Left kidney (tissue), 2 donors: ENCODE results near the gene MYO1D. TPM values are rescaled to one million over a fixed set of nuclear protein-coding genes. Genes with fewer than 3 reads are reported as not detected.

Experiments used
- DNase-seq: peaks from one replicate; pipeline ENCODE4 v3.0.0-alpha.2; 2013
- polyA plus RNA-seq: library from polyadenylated mRNA; unstranded; fragments of 120-200 nt; gene quantifications from one replicate; pipeline ENCODE4 v1.2.1, GENCODE V29; 2013; ENCODE audit not compliant: insufficient read length

Gene MYO1D
- polyA plus RNA-seq, 1 donor, result 27.1 TPM

DNA sequence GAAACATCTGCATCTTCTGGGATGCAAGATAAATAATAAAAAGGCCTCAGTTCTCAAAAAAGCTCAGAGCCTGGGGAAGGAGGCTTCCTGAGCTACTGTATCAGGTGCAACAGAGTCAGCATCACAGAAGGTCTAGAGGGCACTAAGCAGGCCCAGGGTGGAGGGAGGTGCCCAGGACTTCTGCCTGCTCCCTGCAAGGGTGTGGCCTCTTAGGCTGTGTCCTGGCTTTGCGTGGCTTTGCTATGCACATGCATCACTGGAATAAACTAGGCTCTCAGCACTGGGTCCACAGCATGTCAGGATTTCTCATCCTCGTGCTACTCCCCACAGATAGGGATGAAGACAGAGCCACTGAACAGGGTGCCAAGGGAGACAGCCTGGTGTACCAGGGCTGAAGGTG lies 364.6 kb downstream of the MYO1D start:
- no peak for DNase-seq

DNA sequence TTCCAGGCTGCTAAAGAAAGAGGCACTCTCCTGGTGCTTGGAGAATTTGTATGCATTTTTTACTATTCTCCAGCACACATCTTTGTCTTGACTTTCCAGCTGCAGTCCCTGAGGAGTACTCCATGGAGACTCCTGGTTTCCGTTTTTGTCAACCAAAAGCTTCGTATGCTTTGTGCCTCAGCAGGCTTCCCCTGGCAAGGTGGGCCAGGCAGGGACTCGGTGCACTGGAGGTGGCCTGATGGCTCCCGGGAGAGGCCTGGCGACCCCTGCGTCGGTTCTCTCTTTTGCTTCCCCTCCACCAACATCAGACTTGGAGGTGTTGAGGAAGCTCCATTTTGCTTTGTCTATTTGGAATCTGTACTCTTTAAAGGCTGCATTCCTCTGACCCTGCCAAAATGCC lies 366.5 kb downstream of the MYO1D start:
- no peak for DNase-seq

DNA sequence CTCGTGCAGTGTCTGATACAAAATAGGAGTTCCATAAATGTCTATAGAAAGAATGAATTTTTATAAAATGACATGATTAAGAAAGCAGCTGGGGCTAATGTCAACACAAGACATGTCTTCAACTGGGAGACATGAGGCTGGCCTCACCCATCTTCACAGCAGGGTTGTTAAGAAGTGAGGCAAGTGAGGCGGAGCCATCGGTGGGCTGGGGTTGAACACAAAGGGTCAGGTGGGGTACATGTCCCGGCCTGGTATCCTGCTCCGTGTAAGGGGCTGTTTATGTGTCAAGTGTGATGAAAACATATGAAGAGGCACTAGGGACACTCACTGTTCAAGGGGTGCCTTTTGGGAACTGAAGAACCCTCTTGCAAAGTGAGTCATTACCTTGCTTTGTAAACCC lies 368.0 kb downstream of the MYO1D start:
- no peak for DNase-seq

DNA sequence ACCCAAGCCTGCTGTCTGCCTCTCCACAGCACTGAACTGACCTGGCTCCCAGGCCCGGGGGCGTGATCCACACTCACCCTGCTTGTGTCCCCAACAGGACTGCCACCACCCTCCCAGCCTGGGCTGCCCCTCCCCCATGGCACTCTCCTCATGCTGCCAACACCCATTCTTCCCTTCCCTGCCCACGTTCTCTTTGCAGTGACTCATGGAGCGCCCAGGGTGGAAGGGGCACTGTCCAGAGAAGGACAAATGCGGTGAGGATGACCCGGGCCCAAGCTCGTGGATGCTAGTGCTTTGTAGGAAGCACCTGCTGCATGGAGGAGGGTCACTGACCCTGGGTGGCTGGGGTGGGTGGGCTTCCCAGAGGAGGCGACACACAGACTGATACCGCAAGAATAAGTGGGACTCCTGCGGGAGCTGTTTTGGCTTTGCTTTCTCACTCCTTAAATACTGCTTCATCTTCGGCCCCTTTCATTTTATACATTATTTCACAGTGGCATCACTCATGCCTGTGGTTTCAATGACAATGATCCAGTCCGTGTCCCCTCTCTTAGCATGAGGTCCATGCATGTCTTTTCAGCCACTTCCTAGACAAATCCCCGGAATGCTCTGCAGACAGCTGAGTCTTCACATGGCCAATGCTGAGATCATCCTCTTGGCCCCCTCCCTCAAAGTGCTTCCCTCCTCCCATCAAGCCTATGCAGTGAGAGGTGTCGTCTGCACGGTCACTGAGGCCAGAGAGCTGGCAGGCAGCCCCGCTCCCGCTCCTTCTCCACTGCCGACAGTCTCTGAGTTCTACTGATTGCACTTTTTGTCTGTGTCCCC lies 372.5 kb downstream of the MYO1D start:
- no peak for DNase-seq

DNA sequence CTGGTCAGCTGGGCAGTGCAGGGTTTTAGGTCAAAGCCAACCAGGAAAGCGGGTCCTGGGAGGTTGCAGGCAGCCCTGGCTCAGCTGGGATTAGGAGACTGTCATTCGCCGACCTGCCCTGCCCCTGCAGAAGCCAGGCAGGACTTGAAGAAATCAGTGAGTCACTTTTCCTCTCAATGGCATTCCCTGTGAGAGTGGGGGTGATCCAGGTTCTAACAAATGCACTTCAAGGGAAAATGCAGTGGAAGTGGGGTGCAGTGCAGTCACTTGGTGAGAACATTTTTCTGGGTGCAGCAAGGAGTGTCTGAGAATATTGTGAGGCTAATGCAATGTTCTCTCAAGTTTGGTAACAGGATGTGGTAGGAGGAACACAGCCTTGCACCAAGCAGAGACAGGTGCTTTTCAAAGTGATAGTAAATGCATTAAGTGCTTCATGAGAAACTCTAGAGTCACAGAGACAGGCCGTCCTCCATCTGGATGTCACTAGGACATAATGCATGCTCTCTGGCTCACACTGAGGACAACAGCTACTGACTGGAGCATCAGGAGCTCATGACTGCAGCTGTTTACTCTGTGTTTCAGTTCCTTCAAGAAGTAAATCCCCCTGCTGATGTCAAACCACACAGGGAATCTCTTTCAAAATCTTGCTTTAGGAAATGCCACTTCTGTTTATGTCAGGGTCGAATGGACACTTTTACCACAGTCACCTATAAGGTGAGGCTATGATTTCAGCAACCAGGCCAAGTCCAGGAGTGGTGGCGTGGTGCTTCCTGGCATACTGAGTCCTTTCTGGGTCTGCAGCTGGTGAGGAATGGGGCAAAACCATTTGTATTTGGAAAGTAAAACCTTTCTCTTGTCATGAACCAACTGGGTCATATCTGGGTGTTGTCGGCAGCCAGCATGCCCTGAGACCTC lies 373.4 kb downstream of the MYO1D start:
- no peak for DNase-seq

DNA sequence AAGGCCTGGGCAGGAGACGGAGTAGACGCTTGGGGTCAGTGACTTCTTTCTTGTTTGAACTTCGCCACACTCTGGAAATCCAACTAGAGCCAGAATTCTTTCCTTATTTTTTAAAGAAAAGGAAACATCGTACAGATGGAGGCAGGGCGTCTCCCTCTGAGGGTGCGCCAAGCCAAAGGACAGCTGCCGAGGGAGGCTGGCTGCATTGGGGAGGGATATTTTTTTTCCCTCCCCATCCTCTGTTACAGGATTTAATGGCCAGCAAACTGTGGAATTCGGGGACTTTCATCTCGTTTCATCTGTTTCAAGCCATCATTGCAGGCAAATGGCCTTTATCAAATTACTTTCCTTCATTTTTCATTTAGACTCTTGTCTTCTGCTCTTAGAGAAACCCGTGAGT lies 374.2 kb downstream of the MYO1D start:
- no peak for DNase-seq

DNA sequence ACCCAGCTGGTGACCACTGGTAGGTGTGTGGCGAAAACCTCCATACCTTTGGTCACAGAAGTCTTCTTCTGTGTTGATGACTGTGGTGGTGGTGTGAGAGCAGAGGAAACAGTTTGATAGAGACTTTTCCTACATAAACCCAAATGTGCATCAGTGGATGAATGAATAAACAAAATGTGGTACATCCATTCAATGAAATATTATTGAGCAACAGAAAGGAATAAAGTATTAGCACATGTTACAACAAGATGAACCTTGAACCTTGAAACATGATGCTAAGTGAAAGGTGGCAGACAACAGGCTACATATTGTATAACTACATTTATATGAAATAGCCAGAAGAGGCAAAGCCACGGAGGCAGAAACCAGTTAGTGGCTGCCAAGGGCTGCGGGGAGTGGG lies 374.9 kb downstream of the MYO1D start:
- DNase-seq, result no peak

DNA sequence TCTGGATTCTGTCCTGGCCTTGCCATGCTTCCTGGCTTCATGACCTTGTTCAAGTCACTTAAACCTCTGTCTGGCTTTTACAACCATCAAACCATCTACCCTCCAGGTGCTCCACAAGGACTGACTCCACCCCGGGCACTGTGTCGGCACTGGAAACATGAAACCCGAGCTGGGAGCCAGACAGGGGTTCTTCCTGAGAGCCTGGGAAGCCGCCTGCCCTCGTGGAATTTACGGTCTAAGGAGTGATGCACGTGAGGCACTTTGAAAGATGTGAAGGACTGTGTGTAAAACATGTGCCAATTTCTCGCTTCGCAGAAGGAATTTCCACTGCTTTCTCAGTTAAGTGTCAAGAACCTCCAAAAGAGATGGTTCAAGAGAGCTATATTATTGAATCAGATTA lies 378.5 kb downstream of the MYO1D start:
- no peak for DNase-seq

DNA sequence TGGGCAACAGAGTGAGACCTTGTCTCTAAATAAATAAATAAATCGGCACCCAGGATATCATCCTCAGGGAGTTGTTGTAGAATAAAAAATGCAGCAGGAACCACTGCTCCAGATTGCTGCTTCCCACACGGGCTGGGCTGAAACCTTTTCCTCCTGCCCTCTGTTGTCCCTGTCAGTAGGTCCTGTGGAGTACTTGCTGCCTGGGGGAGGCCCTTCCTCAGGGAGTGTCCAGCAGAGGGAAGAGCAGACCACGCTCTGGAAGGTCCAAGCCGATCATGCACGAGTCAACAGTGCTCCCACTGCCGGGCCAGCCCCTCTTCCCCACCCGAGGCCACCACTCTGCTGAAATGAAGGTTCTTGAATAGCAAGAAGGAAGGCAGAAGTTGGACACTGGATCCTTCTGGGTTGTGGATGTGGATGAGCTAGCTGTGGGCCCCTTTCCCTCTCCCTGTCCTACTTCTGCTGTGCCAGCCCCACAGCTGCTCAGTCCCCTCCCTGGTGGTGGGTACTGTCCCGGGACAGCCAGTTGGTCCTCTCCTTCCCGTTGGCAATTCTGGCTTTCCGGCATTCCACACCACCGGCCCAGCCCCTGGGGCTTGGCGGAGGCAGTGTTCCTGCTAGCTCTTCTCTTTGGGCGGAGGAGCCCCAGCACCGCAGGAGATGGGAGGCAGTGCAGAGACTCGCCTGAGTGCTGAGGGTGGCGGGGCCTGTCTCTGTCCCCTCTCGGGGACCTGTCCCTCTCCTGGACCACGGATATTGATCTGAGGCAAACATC lies 379.3 kb downstream of the MYO1D start:
- DNase-seq, result no peak

DNA sequence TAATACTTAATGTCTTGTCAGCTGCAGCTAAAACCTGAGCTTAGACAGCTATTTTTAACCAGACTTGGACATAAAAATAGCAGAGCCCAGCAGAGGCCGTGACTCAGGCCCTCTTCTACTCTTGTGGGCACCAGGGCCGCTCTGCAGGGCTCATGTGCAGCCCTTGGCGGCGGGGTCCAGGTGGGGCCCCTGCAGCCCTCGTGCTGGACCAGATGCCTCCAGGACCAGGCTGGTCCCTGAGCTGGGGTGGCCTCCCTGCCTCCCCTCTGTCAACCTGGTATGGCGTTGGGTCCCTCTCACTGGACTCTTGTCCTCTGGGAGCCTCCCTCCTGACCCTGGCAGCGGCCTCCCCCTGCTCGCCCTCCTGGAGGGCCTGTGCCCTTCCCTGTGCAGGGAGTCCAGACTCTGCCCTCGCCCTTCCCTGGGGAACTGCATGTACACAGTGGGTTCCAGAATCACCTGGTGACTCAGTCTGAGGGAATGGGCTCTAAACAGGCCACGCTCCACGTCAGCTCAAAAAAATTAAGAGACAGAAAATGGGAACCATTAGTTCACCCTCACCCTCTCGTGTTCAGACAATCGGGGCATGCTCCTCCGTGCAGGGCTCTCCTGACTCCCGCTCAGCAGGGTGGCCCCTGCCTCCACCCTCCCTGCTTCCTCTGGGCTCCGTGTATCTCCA lies 380.4 kb downstream of the MYO1D start:
- DNase-seq, result no peak

DNA sequence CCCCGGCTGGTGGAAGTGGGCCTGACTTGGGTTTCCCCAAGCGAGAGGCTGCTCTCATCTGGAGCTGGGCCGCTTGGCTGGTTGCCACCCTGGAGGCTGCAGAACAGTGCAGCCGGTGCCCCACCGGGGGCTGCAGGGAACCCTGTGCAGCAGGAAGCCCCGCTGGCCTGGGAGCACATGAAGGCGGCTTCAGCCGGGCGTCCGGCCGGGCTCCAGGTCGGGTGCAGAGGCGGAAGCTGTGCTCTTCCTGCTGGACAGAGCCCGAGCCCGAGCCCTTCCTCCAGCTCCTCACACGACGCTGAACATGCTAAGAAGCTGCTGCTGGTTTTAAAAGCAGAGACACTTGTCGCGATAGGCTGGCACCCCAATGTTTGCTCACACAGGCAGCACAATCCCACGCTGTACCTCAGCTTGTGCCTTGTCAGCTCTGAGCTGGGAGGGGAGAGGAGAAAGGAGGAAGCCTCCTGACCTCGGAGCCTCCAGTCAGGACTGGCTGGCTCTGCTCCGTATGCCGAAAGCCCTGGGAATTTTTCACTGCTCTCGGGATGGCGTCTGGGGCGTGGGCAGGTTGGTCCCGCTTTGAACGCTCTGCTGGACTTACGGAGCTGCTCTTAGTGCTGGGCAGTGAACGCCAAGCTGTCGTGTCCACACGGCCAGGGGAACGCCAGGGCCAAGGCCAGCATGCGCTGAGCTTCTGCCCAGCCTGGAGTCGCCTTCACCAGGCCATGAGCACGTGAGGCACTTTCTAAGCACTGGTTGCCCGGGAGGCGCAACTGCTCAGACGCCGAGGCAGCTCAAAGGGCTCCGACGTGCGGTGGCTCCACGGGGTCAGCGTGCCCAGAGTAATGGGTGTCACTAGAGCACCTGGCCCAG lies 381.3 kb downstream of the MYO1D start:
- DNase-seq, result no peak

DNA sequence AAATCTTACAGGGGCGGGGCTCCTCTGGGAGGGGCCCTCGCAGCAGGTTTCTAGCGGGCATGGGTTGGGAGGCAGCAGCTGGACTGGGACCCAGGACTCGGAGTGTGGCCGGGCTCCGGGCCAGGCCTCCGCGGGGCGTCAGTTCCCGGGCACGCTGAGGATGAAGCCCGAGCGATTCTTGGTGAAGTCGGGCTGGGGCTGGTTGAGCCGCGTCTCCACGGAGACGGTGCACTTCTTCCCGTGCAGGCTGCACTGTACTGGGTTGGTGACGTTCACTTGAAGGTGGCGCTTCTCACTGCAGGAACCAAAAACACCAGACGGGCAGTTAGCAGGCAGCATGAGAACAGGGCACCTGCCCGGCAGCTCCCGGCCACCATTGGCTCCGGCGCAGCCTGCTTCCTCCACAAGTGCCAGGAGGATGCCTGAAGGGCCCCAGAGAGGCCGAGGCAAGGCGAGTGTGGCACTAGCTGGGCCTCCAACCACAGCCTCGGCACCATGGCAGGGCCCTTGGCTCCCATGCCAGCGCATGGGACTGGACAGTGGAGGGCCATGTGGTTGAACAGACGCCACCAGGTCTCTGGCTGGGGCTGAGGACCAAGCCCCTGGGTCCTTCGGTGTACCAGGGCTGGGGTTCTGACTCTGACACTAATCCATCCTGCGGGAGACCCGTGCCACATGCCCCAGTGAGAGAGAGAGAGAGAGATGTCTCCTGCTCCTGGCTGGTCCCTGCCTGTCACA lies 382.1 kb downstream of the MYO1D start:
- DNase-seq, result no peak

DNA sequence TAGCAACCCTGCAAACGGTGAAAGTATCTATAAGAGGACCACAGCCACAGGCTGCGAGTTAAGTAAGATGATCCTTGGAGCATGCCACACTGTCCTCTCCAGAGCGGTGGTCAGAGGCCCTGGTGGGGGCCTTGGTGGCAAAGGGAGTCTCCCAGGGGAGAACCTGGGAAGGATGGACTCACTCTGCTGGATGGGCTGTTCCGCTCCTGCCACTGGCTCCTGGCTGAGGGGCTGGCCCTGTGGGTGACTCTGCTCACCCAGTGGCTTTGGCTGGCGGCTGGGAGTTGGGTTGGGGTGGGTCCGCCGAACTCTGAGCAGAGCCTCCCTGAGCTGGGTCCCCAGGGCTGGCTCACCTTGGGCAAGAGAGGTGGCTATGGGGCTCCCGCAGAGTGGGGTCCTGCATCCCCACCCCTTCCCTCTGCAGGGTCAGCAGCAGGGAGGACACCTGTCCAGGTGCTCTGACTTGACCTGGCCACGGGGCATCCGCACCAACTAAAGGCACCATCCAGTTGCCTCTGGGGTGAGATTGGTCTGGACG lies 382.9 kb downstream of the MYO1D start:
- no peak for DNase-seq

DNA sequence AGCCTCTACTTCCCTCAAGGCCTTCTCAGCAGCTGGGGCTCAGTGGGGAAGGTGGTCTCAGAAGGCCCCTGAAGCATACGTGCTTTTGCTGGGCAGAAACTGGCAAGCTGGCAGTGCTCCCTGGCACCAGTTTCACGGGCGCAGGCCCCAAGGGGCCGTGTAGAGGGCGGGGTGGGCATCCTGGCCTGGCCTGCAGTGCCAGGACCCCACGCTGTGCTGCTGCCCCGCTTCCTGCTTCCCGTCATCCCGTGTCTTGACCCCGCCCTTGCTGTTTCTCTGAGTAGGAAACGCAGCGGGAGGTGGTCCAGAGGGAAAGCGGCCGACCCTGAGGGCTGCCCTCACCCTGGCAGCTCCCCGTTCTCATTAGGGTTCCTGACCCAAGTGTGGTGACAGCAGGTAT lies 383.4 kb downstream of the MYO1D start:
- no peak for DNase-seq

DNA sequence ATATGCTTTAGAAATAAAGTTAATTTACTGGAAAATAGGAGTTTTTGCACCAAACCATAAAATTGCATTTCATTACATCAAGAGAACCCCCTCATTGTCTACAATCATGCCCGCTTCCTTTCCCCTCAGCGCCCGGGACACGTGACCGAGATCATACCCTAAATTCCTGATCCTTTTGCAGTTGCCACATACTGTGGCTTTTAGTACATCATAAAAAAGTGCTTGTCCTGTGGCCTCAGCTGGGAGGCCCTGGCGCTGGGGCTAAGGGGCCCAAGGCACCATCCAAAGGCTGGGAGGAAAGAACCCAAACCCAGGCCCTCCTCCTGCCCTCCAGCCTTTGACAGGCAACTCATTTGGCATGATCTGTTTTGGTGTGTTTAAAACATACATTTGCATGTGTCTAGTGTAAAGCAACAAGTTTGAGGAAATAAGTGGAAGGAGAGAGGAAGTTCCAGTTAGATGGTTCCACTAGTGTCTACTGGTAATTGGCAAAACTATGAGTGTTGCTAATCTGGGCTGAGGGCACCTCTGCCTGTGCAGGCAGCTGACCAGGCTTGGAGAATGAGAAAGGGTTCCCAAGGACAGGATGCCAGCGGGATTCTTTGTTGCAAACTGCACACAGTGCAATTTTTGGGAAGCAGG lies 384.2 kb downstream of the MYO1D start:
- DNase-seq, result no peak

DNA sequence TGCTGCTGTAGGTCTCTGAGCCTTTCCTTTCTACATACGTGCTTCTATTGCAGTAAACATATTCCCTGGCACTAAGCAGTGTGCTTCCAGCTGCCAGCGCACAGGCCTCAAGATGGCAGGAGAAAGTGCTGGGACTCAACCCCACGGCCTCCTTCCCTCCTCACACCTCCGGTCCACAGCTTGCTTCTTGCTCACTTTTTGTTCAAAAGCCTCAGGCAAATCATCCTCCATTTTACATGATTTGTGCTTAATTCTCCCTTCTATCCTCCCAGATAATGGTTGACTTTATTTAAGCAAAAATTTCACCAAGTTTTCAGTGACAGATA lies 384.7 kb downstream of the MYO1D start:
- DNase-seq, result no peak

DNA sequence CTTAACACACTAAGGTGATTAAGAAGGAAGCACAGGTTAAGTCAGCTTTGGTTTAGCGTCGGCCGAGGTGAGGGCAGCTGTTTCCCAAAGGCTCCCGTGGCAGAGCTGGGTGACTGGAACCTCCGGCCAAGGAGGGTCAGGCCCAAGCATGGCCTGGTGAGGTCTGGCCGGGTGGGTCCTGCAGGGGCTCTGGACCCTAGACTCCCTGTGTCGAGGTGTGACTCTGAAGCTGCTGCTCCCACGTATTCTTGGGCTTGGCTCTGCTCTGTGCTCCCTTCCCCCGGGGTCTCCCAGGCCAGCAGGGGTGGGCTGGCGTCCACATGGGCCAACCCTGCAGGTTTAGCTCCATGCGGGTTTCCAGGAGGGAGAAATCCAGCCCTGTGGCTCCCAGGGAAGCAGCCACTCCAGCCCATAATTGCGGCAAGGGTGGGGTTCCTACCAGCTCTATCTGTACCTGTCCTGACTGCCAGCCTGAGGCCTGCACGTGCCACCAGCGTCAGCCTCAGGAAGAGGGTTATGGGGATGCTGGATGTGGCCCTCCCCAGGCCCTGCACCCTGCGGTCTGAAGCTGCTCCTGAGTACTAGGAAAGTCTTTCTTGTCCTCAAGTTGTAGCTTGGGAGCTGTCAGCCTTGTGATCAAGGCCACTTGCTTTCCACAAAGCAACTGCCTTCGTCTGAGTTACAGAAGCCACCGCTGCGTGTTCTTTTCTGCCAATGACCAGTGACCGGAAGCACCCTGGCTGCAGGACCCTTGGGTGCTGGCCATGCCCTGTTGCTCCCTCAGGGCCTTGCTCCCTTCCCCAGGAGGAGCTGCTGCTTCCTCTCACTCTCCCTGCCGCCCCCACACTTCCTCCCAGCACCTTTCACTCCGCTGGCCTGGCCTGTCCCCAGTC lies 385.3 kb downstream of the MYO1D start:
- no peak for DNase-seq

DNA sequence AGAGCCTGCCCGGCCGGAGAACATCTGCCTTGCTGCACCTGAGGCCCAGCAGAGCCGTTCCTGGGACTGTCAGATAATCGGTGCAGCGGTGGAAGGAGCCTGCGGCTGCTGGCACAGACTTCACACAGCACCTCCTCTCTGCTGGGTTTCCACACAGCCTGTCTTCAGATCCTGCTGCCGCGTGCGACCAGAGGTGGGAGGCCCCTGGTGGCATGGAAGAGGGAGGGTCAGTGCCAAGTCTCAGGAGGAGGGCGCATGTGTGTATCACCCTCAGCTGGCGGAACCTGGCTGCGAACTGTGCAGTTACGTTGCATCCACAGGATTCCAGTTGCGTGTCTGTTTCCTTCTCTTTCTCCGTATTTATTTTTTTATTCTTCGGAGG lies 386.8 kb downstream of the MYO1D start:
- DNase-seq, result no peak
